Skeletal muscle satellite cell (primary cell): ENCODE results near the gene ANKMY1.

Experiments
- H3K27me3 ChIP-seq: 2 replicates; pipeline ENCODE4 v1.7.0; 2013; ENCODE audit warnings: low read length; ENCODE audit not compliant: control insufficient read depth, insufficient read depth
- H3K36me3 ChIP-seq: 2 replicates; pipeline ENCODE4 v1.7.0; 2013; ENCODE audit warnings: mild to moderate bottlenecking, control low read depth, low read length; ENCODE audit not compliant: insufficient read depth
- H3K4me1 ChIP-seq: 2 replicates; pipeline ENCODE4 v1.7.0; 2013; ENCODE audit warnings: low read length; ENCODE audit not compliant: control insufficient read depth, insufficient read depth
- H3K4me2 ChIP-seq: 2 replicates; pipeline ENCODE4 v1.7.0; 2013; ENCODE audit warnings: mild to moderate bottlenecking, low read length
- H3K4me3 ChIP-seq: 2 replicates; pipeline ENCODE4 v1.7.0; 2013; ENCODE audit warnings: low read length
- H3K9ac ChIP-seq: 2 replicates; pipeline ENCODE4 v1.7.0; 2013; ENCODE audit warnings: mild to moderate bottlenecking, low read depth, low read length, moderate library complexity
- H3K9me3 ChIP-seq: replicated peaks from 2 replicates; pipeline ENCODE4 v1.7.0; 2013; ENCODE audit warnings: mild to moderate bottlenecking, control low read depth, low read length

The ANKMY1 gene

DNA sequence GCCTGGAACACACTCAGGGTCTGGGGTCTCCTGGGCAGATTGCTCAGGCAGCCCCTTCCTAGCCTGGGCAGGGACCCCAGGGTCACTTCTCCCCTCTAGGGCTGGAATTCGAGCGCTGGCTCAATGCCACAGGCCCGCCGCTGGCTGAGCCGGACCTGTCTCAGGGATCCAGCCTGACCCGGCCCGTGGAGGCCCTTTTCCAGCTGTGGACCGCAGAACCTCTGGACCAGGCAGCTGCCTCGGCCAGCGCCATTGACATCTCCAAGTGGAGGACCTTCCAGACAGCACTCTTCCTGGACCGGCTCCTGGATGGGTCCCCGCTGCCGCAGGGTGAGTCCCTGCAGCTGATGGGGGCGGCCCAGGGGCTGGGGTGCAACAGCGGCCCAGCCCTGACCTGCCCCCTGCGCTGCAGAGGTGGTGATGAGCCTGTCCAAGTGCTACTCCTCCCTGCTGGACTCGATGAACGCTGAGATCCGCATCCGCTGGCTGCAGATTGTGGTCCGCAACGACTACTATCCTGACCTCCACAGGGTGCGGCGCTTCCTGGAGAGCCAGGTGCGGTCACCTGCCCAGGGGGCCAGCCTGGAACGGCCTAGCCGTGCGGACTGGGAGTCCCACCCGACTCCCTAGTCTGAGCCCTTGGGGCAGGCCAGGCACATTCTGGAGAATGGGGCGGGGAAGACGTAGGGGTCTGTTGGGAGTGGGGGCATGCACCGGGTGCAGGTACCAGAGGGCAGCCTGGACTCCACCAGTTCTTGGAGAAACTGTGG lies 18.8 kb upstream of the ANKMY1 start:
- Histone ChIP-seq H3K9ac (no peak overlapping the region), H3K4me1 (peaks cover 18% of the 10 kb centered on the region), H3K4me3 (no peak overlapping the region), H3K36me3 (peaks cover 37% of the 10 kb centered on the region), H3K27me3 (no peaks in the 10 kb centered on the region), H3K9me3 (no peaks in the 10 kb centered on the region), H3K4me2 (no peak overlapping the region)

DNA sequence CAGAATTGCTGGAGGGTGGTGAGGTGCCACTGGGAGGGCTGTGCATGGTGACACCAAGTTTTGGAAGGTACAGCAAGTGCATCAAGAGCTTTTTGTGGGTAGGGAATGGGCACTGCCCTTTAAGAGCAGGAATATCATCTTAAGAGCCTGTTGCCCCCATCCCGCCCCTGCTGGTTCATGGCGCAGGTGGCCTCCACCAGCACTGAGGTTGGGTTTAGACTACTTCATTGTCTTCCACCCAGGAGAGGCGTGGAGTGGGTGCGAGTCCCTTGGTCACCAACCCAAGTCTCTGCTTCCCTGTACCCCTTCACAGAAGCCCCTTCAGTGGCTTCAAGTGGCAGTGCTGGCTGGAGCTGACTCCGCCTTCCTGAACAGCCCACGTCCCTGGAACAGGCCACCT lies 18.2 kb upstream of the ANKMY1 start:
- Histone ChIP-seq H3K4me1 (peaks cover 18% of the 10 kb centered on the region), H3K36me3 (peaks cover 37% of the 10 kb centered on the region), H3K9ac (no peak overlapping the region), H3K4me3 (no peak overlapping the region), H3K9me3 (no peaks in the 10 kb centered on the region), H3K27me3 (no peaks in the 10 kb centered on the region), H3K4me2 (no peak overlapping the region)

DNA sequence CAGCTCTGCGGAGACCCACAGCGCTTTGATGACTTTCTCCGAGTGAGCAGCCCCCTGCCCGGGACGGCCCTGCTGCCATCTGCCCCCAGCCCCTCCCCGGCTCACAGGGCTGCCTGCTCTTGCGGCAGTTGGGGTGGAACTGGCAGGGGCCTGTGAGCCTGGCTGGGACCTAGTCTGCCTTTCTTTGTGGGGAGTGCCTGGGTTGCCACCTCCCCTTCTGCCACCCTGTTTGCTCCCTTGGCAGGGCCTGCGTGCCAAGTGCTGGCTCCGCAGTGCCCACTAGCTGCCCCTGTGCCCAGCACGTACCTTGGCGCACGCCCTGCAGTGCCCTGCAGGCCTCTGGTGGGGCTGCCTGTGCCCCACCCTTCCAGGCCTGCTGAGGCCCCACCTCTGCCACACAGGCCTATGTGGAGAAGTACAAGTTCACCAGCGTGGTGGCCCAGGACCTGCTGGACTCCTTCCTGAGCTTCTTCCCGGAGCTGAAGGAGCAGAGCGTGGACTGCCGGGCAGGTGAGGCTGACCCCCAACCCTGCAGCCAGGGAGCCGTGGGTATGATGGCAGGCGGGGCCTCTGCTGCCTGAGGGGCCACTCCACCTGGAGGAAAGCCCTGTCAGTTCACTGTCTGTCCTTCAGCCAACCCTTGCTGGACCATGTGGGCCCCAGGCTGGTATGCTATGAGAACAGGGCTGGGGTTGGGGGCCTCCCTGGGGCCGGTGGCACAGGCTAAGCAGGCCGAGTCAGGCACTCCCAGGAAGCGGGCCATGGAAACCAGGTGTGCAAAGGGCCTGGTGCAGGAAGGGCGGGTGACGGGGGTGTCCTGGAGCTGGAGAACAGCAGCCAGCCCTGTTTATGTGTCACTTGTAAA lies 17.5 kb upstream of the ANKMY1 start:
- H3K9ac ChIP-seq, result no peak overlapping the region
- H3K4me1 ChIP-seq, result peaks cover 15% of the 10 kb centered on the region

DNA sequence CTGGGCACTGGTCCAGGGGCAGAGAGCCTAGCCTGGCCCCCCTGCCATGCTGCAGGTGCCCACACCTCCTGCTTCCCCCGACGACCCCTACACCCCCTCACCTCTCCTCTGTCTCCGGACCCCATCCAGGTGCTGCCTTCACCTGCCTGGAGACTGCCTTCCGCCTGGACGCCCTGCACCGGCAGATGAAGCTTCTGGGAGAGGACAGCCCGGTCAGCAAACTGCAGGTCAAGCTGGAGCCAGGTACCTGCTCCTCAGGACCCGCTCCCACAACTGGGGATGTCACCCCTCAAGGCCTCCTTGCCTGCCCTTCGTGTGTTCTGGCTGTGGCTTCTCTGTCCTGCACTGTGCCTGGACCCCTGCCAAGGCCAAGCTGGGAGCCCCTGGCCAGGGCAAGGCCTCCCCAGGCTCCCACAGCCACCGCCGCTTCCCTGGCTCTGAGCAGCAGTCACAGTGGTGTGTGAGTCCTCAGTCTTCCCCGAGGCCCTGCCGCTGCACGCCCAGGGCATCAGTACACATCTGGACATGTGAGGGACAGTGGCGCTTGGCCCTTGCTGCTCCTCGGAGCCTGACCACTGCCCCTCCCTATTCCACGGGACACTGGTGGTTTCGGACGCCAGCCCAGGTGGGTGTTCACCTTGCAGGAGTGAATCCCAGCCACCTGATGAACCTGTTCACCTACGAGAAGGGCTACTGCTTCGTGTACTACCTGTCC lies 16.8 kb upstream of the ANKMY1 start:
- Histone ChIP-seq H3K4me3 (no peak overlapping the region), H3K9me3 (no peaks in the 10 kb centered on the region), H3K27me3 (no peaks in the 10 kb centered on the region), H3K4me2 (no peak overlapping the region), H3K9ac (no peak overlapping the region), H3K4me1 (peaks cover 13% of the 10 kb centered on the region), H3K36me3 (peaks cover 37% of the 10 kb centered on the region)

More for the DNA sequence above, 17.5 kb upstream of the ANKMY1 start:
- Histone ChIP-seq H3K4me2 (no peak overlapping the region), H3K4me3 (no peak overlapping the region), H3K27me3 (no peaks in the 10 kb centered on the region), H3K9me3 (no peaks in the 10 kb centered on the region), H3K36me3 (peaks cover 37% of the 10 kb centered on the region)

DNA sequence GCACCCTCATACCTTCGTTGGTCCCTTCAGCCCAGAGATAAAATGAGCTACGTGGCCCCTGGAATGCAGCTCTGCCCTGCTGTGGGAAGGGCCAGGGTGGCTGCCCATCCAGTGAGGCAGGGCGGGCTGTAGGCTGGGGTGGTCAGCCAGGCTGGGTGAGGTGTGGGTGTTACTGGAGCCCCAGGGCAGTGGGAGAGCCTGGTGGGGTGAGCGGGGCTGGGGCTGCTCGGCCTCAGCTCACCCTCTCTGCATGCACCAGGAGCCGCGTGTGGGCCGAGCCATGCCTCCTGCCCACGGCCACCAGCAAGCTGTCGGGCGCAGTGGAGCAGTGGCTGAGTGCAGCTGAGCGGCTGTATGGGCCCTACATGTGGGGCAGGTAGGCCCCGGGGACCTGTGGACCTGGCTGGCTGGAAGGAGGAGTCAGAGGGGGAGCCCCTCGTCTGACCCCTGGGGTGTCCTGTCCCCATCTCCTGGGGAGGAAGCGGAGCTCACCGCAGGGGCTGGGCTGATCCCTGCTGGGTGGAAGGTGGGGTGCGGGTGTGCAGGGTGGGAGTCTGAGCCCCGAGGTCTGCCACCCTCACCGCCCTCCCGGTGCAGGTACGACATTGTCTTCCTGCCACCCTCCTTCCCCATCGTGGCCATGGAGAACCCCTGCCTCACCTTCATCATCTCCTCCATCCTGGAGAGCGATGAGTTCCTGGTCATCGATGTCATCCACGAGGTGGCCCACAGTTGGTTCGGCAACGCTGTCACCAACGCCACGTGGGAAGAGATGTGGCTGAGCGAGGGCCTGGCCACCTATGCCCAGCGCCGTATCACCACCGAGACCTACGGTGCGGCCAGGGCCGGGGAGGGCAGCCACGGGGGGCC lies 16.0 kb upstream of the ANKMY1 start:
- no peak overlapping the region for H3K9ac ChIP-seq
- H3K9me3 ChIP-seq, result no peaks in the 10 kb centered on the region
- no peaks in the 10 kb centered on the region for H3K27me3 ChIP-seq
- peaks cover 13% of the 10 kb centered on the region for H3K4me1 ChIP-seq
- no peak overlapping the region for H3K4me2 ChIP-seq
- peaks cover 34% of the 10 kb centered on the region for H3K36me3 ChIP-seq
- no peak overlapping the region for H3K4me3 ChIP-seq

DNA sequence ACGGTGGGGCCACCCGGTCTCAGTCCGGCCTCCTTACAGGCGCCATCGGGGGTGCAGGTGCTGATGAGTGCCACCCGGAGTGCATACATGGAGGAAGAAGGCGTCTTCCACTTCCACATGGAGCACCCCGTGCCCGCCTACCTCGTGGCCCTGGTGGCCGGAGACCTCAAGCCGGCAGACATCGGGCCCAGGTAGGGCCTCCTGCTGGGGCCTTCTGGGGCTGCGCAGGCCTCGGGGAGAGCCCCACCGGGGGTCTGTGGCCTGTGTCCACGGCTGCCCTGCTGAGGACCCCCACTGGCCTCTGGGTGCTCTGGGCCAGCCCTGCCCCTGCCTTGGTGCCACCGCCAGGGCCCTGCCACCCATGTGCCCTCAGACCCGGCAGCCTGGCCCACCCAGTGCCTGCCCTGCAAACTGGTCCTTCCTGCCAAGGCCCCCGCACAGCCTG lies 15.3 kb upstream of the ANKMY1 start:
- Histone ChIP-seq H3K9me3 (no peaks in the 10 kb centered on the region), H3K4me2 (no peak overlapping the region), H3K27me3 (no peaks in the 10 kb centered on the region), H3K4me3 (no peak overlapping the region), H3K4me1 (peaks cover 13% of the 10 kb centered on the region), H3K9ac (no peak overlapping the region), H3K36me3 (peaks cover 29% of the 10 kb centered on the region)

DNA sequence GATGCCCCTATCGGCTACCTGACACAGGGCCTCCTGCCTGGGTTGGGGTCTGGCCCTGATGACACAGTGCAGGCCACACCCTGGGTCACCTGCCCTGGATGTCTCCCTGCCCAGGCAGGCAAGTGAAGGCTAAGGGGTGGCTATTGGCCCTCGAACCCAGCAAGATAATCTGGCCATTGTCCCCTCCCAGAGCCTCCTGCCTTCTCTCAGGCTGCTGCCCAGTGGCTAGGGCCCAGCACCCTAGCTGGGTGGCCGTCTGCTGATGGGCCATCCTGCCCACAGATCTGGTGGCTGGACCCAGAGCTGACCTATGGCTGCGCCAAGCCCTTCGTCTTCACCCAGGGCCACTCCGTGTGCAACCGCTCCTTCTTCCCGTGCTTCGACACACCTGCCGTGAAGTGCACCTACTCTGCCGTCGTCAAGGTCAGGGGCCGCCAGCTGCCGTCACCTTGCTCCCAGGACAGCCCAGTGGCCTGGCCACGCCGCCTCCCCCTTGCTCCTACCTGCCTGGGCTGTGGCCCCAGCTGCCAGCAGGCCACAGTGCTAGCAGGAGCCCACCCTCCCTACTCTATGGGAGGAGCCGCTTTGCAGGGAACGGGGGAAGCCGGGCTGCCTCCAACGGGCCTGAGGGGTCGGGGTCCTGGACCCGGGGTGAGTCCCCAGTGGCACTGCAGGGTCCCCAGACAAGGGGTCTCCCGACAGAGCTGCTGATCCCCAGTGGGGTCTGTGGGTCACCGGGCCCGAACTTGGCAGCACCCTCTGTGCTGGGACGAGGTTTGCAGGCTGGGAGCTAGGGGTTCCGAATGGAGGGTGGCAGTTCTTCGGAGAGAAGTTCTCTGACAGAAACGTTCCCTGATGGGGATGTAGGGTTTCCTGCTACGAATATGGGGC lies 14.6 kb upstream of the ANKMY1 start:
- Histone ChIP-seq H3K4me1 (peaks cover 19% of the 10 kb centered on the region), H3K4me2 (no peak overlapping the region), H3K27me3 (no peaks in the 10 kb centered on the region), H3K36me3 (peaks cover 24% of the 10 kb centered on the region), H3K4me3 (no peak overlapping the region), H3K9me3 (no peaks in the 10 kb centered on the region), H3K9ac (no peak overlapping the region)

DNA sequence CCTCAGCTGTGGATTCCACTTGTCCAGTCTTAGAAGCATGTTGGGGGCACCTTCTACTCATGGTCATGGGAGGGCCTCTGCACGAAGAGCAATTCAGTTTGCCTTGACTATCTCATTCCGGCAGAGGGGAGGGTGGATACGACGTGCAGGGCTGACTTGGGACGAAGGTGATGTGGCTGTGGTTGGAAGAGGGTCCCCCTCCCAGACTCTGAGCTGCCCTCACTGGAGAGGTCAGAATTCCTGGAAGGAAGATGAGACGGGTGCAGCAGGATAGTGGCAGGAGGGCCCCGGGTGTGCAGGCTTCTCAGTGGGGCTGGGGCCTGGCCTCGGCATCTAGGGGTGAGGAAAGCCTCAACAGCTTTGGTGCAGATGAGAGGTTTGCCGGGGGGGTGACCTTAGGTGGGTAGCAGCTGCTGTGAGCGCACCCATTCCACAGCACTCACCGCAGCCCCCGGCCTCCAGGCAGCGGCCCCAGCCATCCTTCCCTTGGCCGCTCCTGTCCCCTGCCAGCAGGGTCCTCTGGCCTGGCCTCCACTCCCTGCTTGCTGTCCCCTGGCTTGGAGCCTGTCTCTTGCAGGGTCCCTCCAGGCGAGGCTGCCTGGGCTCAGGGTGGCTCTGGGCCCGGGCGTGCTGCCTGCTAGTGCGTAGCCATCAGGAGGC lies 13.7 kb upstream of the ANKMY1 start:
- Histone ChIP-seq H3K36me3 (peaks cover 16% of the 10 kb centered on the region), H3K27me3 (no peaks in the 10 kb centered on the region), H3K9ac (no peak overlapping the region), H3K4me1 (peaks cover 28% of the 10 kb centered on the region), H3K9me3 (no peaks in the 10 kb centered on the region), H3K4me3 (no peak overlapping the region), H3K4me2 (no peak overlapping the region)

DNA sequence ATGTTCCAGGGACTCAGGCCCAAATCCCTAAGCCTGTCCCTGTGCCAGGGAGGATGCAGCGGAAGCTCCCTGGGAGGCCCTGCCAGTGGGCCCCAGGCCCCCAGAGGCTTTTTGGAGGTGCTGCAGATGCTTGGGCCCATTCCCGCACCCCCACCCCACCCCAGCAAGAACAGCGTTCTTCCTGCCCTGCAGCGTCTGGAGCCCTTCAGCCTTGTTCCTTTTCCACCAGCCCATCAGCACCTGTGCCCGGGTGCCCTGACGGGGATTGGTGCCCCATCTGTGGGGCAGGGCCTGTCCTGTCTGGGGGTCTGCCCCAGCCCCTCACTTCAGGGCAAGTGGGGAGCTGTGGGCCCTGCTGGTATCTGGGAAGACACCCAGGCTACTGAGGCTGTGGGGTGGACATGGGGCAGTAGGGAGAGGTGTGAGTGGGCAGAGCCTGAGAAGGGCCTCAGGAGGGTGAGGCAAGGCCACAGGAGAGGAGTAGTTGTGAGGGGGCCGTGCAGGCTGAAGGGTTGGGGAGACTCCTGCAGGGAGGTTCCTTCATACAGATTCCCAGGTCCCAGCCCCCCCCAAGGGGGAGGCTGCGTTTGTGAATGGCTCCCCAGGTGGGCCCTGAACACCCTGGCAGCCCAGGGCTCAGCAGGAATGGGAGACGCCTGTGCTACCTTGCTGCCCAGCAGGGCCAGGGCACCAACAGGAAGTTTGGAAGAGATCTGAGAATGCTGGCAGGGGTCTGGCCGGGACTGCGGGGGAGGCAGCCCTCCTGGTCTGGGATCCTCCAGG lies 12.9 kb upstream of the ANKMY1 start:
- H3K9ac ChIP-seq, result no peak overlapping the region
- no peak overlapping the region for H3K4me2 ChIP-seq
- H3K9me3 ChIP-seq, result no peaks in the 10 kb centered on the region
- peaks cover 34% of the 10 kb centered on the region for H3K4me1 ChIP-seq
- H3K27me3 ChIP-seq, result no peaks in the 10 kb centered on the region
- H3K4me3 ChIP-seq, result no peak overlapping the region
- peaks cover 9% of the 10 kb centered on the region for H3K36me3 ChIP-seq
